MCF 10A (cell line): ENCODE results near the gene SLC31A2. TPM values are rescaled to one million over a fixed set of nuclear protein-coding genes. Genes with fewer than 3 reads are reported as not detected.

Experiments used
- BruUV-seq: library from RNA; stranded (reverse); fragments of 400-500 nt; replicated peaks from 2 replicates; lab custom pipeline; 2021; lab: Mats Ljungman, UMichigan
- CTCF ChIA-PET: fragments of 300-600 bp; sonication (Branson Sonifier 250); formaldehyde crosslinking; extraction: SDS; loops from one replicate; lab custom pipeline; 2021; ENCODE audit warnings: antibody characterized with exemption, inconsistent platforms; lab: Yijun Ruan, JAX
- POLR2A ChIA-PET: fragments of 300-600, 350-650 bp; sonication (Branson Sonifier 250); formaldehyde crosslinking; extraction: SDS; loops from one replicate; lab custom pipeline; 2020; ENCODE audit warnings: antibody characterized with exemption, inconsistent platforms; lab: Yijun Ruan, JAX
- DNase-seq: peaks from one replicate; pipeline ENCODE4 v3.0.0-alpha.2; 2018; ENCODE audit not compliant: unreplicated experiment
- H3K27ac Mint-ChIP-seq: one replicate; pipeline ENCODE4 v1.8.0; 2022; ENCODE audit warnings: mild to moderate bottlenecking, low read depth, mixed read lengths; ENCODE audit not compliant: unreplicated experiment
- H3K27me3 Mint-ChIP-seq: one replicate; pipeline ENCODE4 v1.8.0; 2022; ENCODE audit warnings: mixed read lengths; ENCODE audit not compliant: insufficient read depth, unreplicated experiment
- H3K36me3 Mint-ChIP-seq: one replicate; pipeline ENCODE4 v1.8.0; 2022; ENCODE audit warnings: mild to moderate bottlenecking, moderate library complexity, mixed read lengths; ENCODE audit not compliant: insufficient read depth, unreplicated experiment
- H3K4me1 Mint-ChIP-seq: one replicate; pipeline ENCODE4 v1.8.0; 2022; ENCODE audit warnings: mixed read lengths; ENCODE audit not compliant: insufficient read depth, unreplicated experiment
- H3K4me3 Mint-ChIP-seq: one replicate; pipeline ENCODE4 v1.8.0; 2022; ENCODE audit warnings: mild to moderate bottlenecking, moderate library complexity, mixed read lengths; ENCODE audit not compliant: unreplicated experiment
- H3K9me3 Mint-ChIP-seq: one replicate; pipeline ENCODE4 v1.8.0; 2022; ENCODE audit warnings: mixed read lengths; ENCODE audit not compliant: unreplicated experiment
- CTCF ChIP-seq: fragments of 200-600 bp; IDR thresholded peaks from one replicate; pipeline ENCODE4 v1.8.0; 2022; ENCODE audit warnings: antibody characterized with exemption, mild to moderate bottlenecking; ENCODE audit not compliant: unreplicated experiment
- intact Hi-C: fragments of 100-400 bp; cut with micrococcal nuclease; formaldehyde crosslinking; loops from 2 replicates; pipeline ENCODE4 v1.14.1; 2022
- total RNA-seq: library from RNA; stranded (reverse); gene quantifications from 2 replicates; pipeline ENCODE4 v1.2.3, GENCODE V29; 2022

SLC31A2 gene
- total RNA-seq, 1 experiment from 2014 or later: 16.1 TPM

DNA sequence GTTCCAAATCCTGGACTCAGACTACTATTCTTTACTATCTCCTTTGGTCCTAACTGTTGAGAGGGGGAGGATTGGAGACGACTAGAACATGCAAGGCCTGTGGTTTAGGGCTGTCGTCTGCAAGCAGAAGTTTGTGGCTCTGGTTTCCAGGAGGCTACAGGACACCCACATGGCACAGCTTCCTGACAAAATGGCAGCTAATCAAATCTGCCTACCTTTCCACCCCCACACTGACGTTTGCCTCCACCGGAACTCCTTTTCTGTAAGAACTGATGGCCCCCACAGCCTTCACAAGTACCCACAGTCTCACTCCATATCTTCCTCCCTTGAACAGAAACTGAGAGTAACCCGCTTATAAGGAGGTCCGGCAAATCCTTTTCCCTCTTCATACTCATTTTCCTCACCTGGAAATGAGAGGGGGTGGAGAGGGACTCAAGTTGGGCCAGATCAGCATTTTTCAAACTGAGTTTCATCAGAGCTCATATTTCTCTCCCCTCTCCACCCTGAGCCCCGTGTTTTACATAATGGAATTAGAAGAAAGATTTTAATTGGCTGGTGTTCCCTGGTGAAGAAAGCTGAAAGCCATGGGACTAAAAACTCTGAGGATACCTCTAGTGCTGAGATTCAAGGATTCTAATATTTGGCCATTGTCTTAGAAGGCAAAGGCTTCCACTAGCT, 5.2 kb downstream of the SLC31A2 start:
- H3K9me3 Mint-ChIP-seq: no peaks in the 10 kb centered on the region
- ChIA-PET POLR2A (interaction anchor here (2.6 kb wide), 1 partner anchor 65 kb away, joined by 16 read pairs; the partner anchor contains the start of genes FKBP15 and SLC31A1), CTCF (interaction anchor here (1.1 to 1.3 kb wide), 3 partner anchors 18 to 436 kb away, joined by 3 to 5 read pairs (median 3); no protein-coding TSS in a partner anchor)
- no peak for DNase-seq
- H3K27me3 Mint-ChIP-seq: no peaks in the 10 kb centered on the region
- H3K27ac Mint-ChIP-seq: peak overlapping the region; percentile 46
- intact Hi-C loops: no loop called here
- peaks cover 42% of the 10 kb centered on the region for H3K36me3 Mint-ChIP-seq
- no TSS peak for BruUV-seq
- H3K4me3 Mint-ChIP-seq: no peak overlapping the region
- peaks cover 34% of the 10 kb centered on the region for H3K4me1 Mint-ChIP-seq
- TF ChIP-seq CTCF: no peak

GRCh38 chr9:113156880-113157279, 6.1 kb downstream of the SLC31A2 start:
- ChIA-PET CTCF (interaction anchor here (1.3 kb wide), 1 partner anchor 31 kb away, joined by 5 read pairs; no protein-coding TSS in a partner anchor), POLR2A (interaction anchor here (2.6 kb wide), 1 partner anchor 64 kb away, joined by 16 read pairs; the partner anchor contains the start of genes FKBP15 and SLC31A1)
- intact Hi-C loops: no loop called here
- TF ChIP-seq CTCF: no peak
- no peaks in the 10 kb centered on the region for H3K9me3 Mint-ChIP-seq
- H3K27ac Mint-ChIP-seq: no peak overlapping the region
- peaks cover 30% of the 10 kb centered on the region for H3K4me1 Mint-ChIP-seq
- DNase-seq: no peak
- no peaks in the 10 kb centered on the region for H3K27me3 Mint-ChIP-seq
- BruUV-seq: no TSS peak
- no peak overlapping the region for H3K4me3 Mint-ChIP-seq
- peaks cover 47% of the 10 kb centered on the region for H3K36me3 Mint-ChIP-seq

GRCh38 chr9:113158446-113158845, 7.6 kb downstream of the SLC31A2 start:
- no peaks in the 10 kb centered on the region for H3K27me3 Mint-ChIP-seq
- H3K4me1 Mint-ChIP-seq: peaks cover 15% of the 10 kb centered on the region
- CTCF ChIA-PET: no interaction called here
- peak overlapping the region; percentile 79 for H3K27ac Mint-ChIP-seq
- intact Hi-C loops: no loop called here
- POLR2A ChIA-PET: no interaction called here
- DNase-seq: no peak
- TF ChIP-seq CTCF: no peak
- H3K36me3 Mint-ChIP-seq: peaks cover 63% of the 10 kb centered on the region
- H3K4me3 Mint-ChIP-seq: no peak overlapping the region
- TSS peak; percentile 7 for BruUV-seq
- H3K9me3 Mint-ChIP-seq: no peaks in the 10 kb centered on the region

GRCh38 chr9:113160571-113160970, 9.8 kb downstream of the SLC31A2 start:
- Mint-ChIP-seq H3K27ac (no peak overlapping the region), H3K36me3 (peaks cover 78% of the 10 kb centered on the region), H3K9me3 (no peaks in the 10 kb centered on the region), H3K27me3 (no peaks in the 10 kb centered on the region), H3K4me1 (peaks cover 7% of the 10 kb centered on the region), H3K4me3 (no peak overlapping the region)
- intact Hi-C loops: no loop called here
- ChIA-PET CTCF (no interaction called here), POLR2A (no interaction called here)
- no peak for DNase-seq
- no peak for TF ChIP-seq CTCF
- BruUV-seq: no TSS peak
